H9 (cell line): ENCODE measurements around the gene PRKX. TPM values are rescaled to one million over a fixed set of nuclear protein-coding genes. Genes with fewer than 3 reads are reported as not detected.

Source experiments
- DNase-seq: peaks from one replicate; pipeline ENCODE4 v3.0.0-alpha.2; 2017
- H2AFZ ChIP-seq: one replicate; pipeline ENCODE4 v1.6.1; 2013; ENCODE audit warnings: mild to moderate bottlenecking, low read length, control low read depth, moderate library complexity
- H2AK5ac ChIP-seq: 2 replicates; pipeline ENCODE4 v1.6.1; 2013; ENCODE audit warnings: low read length, control low read depth, mixed read lengths; ENCODE audit not compliant: insufficient read length
- H2BK120ac ChIP-seq: one replicate; pipeline ENCODE4 v1.6.1; 2013; ENCODE audit warnings: low read depth, mild to moderate bottlenecking, low read length, control low read depth, inconsistent platforms; ENCODE audit not compliant: poor library complexity, severe bottlenecking
- H2BK12ac ChIP-seq: 2 replicates; pipeline ENCODE4 v1.6.1; 2013; ENCODE audit warnings: low read length, control low read depth, mixed read lengths, low read depth; ENCODE audit not compliant: insufficient read length
- H2BK15ac ChIP-seq: 2 replicates; pipeline ENCODE4 v1.6.1; 2013; ENCODE audit warnings: low read depth, low read length, control low read depth
- H2BK20ac ChIP-seq: one replicate; pipeline ENCODE4 v1.6.1; 2013; ENCODE audit warnings: low read depth, mild to moderate bottlenecking, low read length, control low read depth, inconsistent platforms; ENCODE audit not compliant: poor library complexity, severe bottlenecking
- H2BK5ac ChIP-seq: 2 replicates; pipeline ENCODE4 v1.6.1; 2013; ENCODE audit warnings: low read length, control low read depth, mixed read lengths; ENCODE audit not compliant: insufficient read length
- H3K14ac ChIP-seq: 2 replicates; pipeline ENCODE4 v1.6.1; 2013; ENCODE audit warnings: low read length, control low read depth; ENCODE audit not compliant: insufficient read depth
- H3K18ac ChIP-seq: 2 replicates; pipeline ENCODE4 v1.6.1; 2013; ENCODE audit warnings: low read depth, mild to moderate bottlenecking, mixed read lengths, low read length, control low read depth; ENCODE audit not compliant: insufficient read length
- H3K23ac ChIP-seq: 2 replicates; pipeline ENCODE4 v1.6.1; 2013; ENCODE audit warnings: low read length, control low read depth, mixed read lengths, low read depth; ENCODE audit not compliant: insufficient read length
- H3K23me2 ChIP-seq: 2 replicates; pipeline ENCODE4 v1.6.1; 2013; ENCODE audit warnings: low read depth, mild to moderate bottlenecking, mixed read lengths, low read length, control low read depth; ENCODE audit not compliant: insufficient read length, poor library complexity, severe bottlenecking
- H3K27ac ChIP-seq: 2 replicates; pipeline ENCODE4 v1.5.1; 2013; ENCODE audit warnings: low read length, control low read depth, mixed read lengths, low read depth; ENCODE audit not compliant: insufficient read length
- H3K27me3 ChIP-seq: 2 replicates; pipeline ENCODE4 v1.6.1; 2013; ENCODE audit warnings: low read length, control low read depth, inconsistent platforms; ENCODE audit not compliant: insufficient read depth
- H3K4ac ChIP-seq: 2 replicates; pipeline ENCODE4 v1.6.1; 2013; ENCODE audit warnings: low read depth, mild to moderate bottlenecking, control low read depth, inconsistent platforms, low read length, moderate library complexity
- H3K4me1 ChIP-seq: 2 replicates; pipeline ENCODE4 v1.6.1; 2013; ENCODE audit warnings: low read length, control low read depth, inconsistent platforms; ENCODE audit not compliant: insufficient read depth
- H3K4me2 ChIP-seq: 2 replicates; pipeline ENCODE4 v1.6.1; 2013; ENCODE audit warnings: low read length, control low read depth, mixed read lengths; ENCODE audit not compliant: insufficient read length, insufficient read depth
- H3K56ac ChIP-seq: 2 replicates; pipeline ENCODE4 v1.6.1; 2013; ENCODE audit warnings: low read depth, mild to moderate bottlenecking, mixed read lengths, low read length, control low read depth; ENCODE audit not compliant: insufficient read length
- H3K79me1 ChIP-seq: 2 replicates; pipeline ENCODE4 v1.6.1; 2013; ENCODE audit warnings: low read depth, mild to moderate bottlenecking, moderate library complexity, low read length, control low read depth, inconsistent platforms; ENCODE audit not compliant: insufficient read depth, poor library complexity, severe bottlenecking
- H3K79me2 ChIP-seq: 2 replicates; pipeline ENCODE4 v1.6.1; 2013; ENCODE audit warnings: low read length, control low read depth, inconsistent platforms; ENCODE audit not compliant: insufficient read depth
- H3K9ac ChIP-seq: 2 replicates; pipeline ENCODE4 v1.6.1; 2013; ENCODE audit warnings: low read length, control low read depth, mixed read lengths; ENCODE audit not compliant: insufficient read length; ENCODE audit errors: extremely low read depth
- H3K9me3 ChIP-seq: one replicate; pipeline ENCODE4 v1.6.1; 2013; ENCODE audit warnings: low read depth, low read length, inconsistent platforms; ENCODE audit not compliant: control insufficient read depth
- H3T11ph ChIP-seq: one replicate; pipeline ENCODE4 v1.6.1; 2013; ENCODE audit warnings: mild to moderate bottlenecking, low read length, control low read depth, inconsistent platforms
- H4K20me1 ChIP-seq: one replicate; pipeline ENCODE4 v1.6.1; 2013; ENCODE audit not compliant: control insufficient read depth, insufficient read length, insufficient read depth
- H4K5ac ChIP-seq: 2 replicates; pipeline ENCODE4 v1.6.1; 2013; ENCODE audit warnings: low read depth, mild to moderate bottlenecking, mixed read lengths, low read length, control low read depth; ENCODE audit not compliant: insufficient read length
- H4K8ac ChIP-seq: replicated peaks from 2 replicates; pipeline ENCODE4 v1.6.1; 2013; ENCODE audit warnings: low read length, control low read depth, mixed read lengths, low read depth; ENCODE audit not compliant: insufficient read length
- H4K91ac ChIP-seq: 2 replicates; pipeline ENCODE4 v1.6.1; 2013; ENCODE audit warnings: low read depth, mild to moderate bottlenecking, moderate library complexity, mixed read lengths, low read length, control low read depth; ENCODE audit not compliant: insufficient read length
- H3K27ac Mint-ChIP-seq, 3 experiments: 2 replicates in 2 of 3; 3 replicates in 1 of 3; pipeline ENCODE4 v1.8.0; 2020 to 2021; ENCODE audit warnings: mixed read lengths in 3 of 3, mild to moderate bottlenecking in 1 of 3, moderate library complexity in 1 of 3
- H3K27me3 Mint-ChIP-seq: 2 replicates; pipeline ENCODE4 v1.8.0; 2021; ENCODE audit warnings: low read depth, mild to moderate bottlenecking, moderate library complexity, mixed read lengths
- H3K36me3 Mint-ChIP-seq, 3 experiments: 2 replicates in 2 of 3; 3 replicates in 1 of 3; pipeline ENCODE4 v1.8.0; 2020 to 2021; ENCODE audit warnings: low read depth in 3 of 3, mixed read lengths in 3 of 3; ENCODE audit not compliant: insufficient read depth in 1 of 3
- H3K4me1 Mint-ChIP-seq, 2 experiments: 2 replicates each; pipeline ENCODE4 v1.8.0; 2020; ENCODE audit warnings: mixed read lengths in 2 of 2
- H3K4me3 Mint-ChIP-seq, 2 experiments: 2 replicates in 1 of 2; 3 replicates in 1 of 2; pipeline ENCODE4 v1.8.0; 2020 to 2021; ENCODE audit warnings: mild to moderate bottlenecking in 2 of 2, mixed read lengths in 2 of 2, moderate library complexity in 1 of 2
- H3K9me3 Mint-ChIP-seq, 2 experiments: 2 replicates in 1 of 2; 3 replicates in 1 of 2; pipeline ENCODE4 v1.8.0; 2020; ENCODE audit warnings: mild to moderate bottlenecking in 2 of 2, mixed read lengths in 2 of 2, moderate library complexity in 1 of 2
- WGBS: extraction: QIAGEN DNeasy Blood & Tissue Kit; methylation state at CpG from one replicate; pipeline ENCODE4 v1.1.7; 2013; ENCODE audit warnings: missing lambda C conversion rate, low lambda C conversion rate, mixed read lengths; ENCODE audit not compliant: insufficient read length; ENCODE audit errors: extremely low coverage; 5-methylcytosine and 5-hydroxymethylcytosine counted together
- total RNA-seq: library from RNA; stranded (reverse); gene quantifications from 2 replicates; pipeline ENCODE4 v1.2.1, GENCODE V29; 2021
- TF ChIP-seq, protein P1 (sequence below): fragments of 200-600 bp; sonication (generic); conservative IDR thresholded peaks from 3 replicates; pipeline ENCODE4 v1.8.0; 2021; ENCODE audit warnings: antibody characterized with exemption, mild to moderate bottlenecking

Gene PRKX
- total RNA-seq, 1 experiment from 2014 or later, result 108 TPM

GRCh38 chrX:3627594-3627993, 85.9 kb downstream of the PRKX start:
- H2BK5ac ChIP-seq, result no peak overlapping the region
- Mint-ChIP-seq H3K9me3 (no peaks in the 10 kb centered on the region; a peak in 1 of 5 replicates), H3K27me3 (no peaks in the 10 kb centered on the region), H3K4me1 (no peaks in the 10 kb centered on the region), H3K4me3 (no peak overlapping the region), H3K36me3 (peaks cover 36 to 75% (median 64%) of the 10 kb centered on the region in 3 experiments), H3K27ac (no peak overlapping the region)
- H2BK120ac ChIP-seq, result no peak overlapping the region
- H3K9ac ChIP-seq, result no peak overlapping the region
- no peak overlapping the region for H3K14ac ChIP-seq
- H2BK15ac ChIP-seq, result no peak overlapping the region
- no peaks in the 10 kb centered on the region for H4K20me1 ChIP-seq
- no peaks in the 10 kb centered on the region for H3K79me2 ChIP-seq
- no peak overlapping the region for H3K23ac ChIP-seq
- H3K18ac ChIP-seq, result no peak overlapping the region
- no peak overlapping the region for H3K27ac ChIP-seq
- H3K27me3 ChIP-seq, result no peaks in the 10 kb centered on the region
- no CpG with 5 or more reads among the region's 7 CpGs for WGBS
- no peaks in the 10 kb centered on the region for H3K4me1 ChIP-seq
- H3K23me2 ChIP-seq, result no peaks in the 10 kb centered on the region
- DNase-seq, result no peak
- no peak overlapping the region for H2BK20ac ChIP-seq
- H3K9me3 ChIP-seq, result no peaks in the 10 kb centered on the region
- H3K79me1 ChIP-seq, result no peaks in the 10 kb centered on the region
- no peak overlapping the region for H4K91ac ChIP-seq
- no peak overlapping the region for H2BK12ac ChIP-seq
- H4K5ac ChIP-seq, result no peak overlapping the region
- no peak overlapping the region for H3T11ph ChIP-seq
- TF ChIP-seq, protein P1, sequence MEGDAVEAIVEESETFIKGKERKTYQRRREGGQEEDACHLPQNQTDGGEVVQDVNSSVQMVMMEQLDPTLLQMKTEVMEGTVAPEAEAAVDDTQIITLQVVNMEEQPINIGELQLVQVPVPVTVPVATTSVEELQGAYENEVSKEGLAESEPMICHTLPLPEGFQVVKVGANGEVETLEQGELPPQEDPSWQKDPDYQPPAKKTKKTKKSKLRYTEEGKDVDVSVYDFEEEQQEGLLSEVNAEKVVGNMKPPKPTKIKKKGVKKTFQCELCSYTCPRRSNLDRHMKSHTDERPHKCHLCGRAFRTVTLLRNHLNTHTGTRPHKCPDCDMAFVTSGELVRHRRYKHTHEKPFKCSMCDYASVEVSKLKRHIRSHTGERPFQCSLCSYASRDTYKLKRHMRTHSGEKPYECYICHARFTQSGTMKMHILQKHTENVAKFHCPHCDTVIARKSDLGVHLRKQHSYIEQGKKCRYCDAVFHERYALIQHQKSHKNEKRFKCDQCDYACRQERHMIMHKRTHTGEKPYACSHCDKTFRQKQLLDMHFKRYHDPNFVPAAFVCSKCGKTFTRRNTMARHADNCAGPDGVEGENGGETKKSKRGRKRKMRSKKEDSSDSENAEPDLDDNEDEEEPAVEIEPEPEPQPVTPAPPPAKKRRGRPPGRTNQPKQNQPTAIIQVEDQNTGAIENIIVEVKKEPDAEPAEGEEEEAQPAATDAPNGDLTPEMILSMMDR, result no peak
- H2AK5ac ChIP-seq, result no peak overlapping the region
- H3K4me2 ChIP-seq, result no peak overlapping the region
- H2AFZ ChIP-seq, result no peak overlapping the region
- no peak overlapping the region for H3K56ac ChIP-seq
- no peak overlapping the region for H3K4ac ChIP-seq
- H4K8ac ChIP-seq, result no peak overlapping the region
